Measurements from ENCODE around the gene WRNIP1. TPM values are rescaled to one million over a fixed set of nuclear protein-coding genes. Genes with fewer than 3 reads are reported as not detected.
A peak's percentile ranks its signal among the peaks of the same experiment; 100 is the strongest.

Gene WRNIP1
- total and polyA plus RNA-seq, 9 of the 15 experiments (the other 6 are each of a cell fraction or from before 2014, with no cell fraction given) = 13.2 to 63.6 (median 48.6) TPM

GRCh38 chr6:2790588-2791449 is 25.6 kb downstream of the WRNIP1 start (continued):
- 0 out of 4 replicates have a peak, but pooled peaks of 1 of the 2 experiments have one; percentile 37 for TF ChIP-seq UBTF (IDR thresholded peaks at IDR 0.05; ENCODE audit: borderline replicate concordance in 1 of 2, low read depth in 2 of 2, low read length in 2 of 2)
- TF ChIP-seq MBD1 (CRISPR knock-in tag; IDR thresholded peaks at IDR 0.05) = peak; percentile 91
- TF ChIP-seq KLF13 (tag; IDR thresholded peaks at IDR 0.05; ENCODE audit: borderline replicate concordance, low read depth) = no peak
- TF ChIP-seq ZZZ3 (IDR thresholded peaks at IDR 0.05) = no peak
- no peak for TF ChIP-seq CCAR2 (IDR thresholded peaks at IDR 0.05; ENCODE audit: low read depth, low read length)
- no peak for TF ChIP-seq ZSCAN32 (CRISPR knock-in tag; IDR thresholded peaks at IDR 0.05)
- no peak for TF ChIP-seq CREB1 (IDR thresholded peaks at IDR 0.05)
- TF ChIP-seq CREB1 (CRISPR knock-in tag; IDR thresholded peaks at IDR 0.05) = 0 out of 2 replicates have a peak, but pooled peaks have one; percentile 26
- no peak for TF ChIP-seq ILF3 (IDR thresholded peaks at IDR 0.05; ENCODE audit: borderline replicate concordance)
- TF ChIP-seq, protein P1, sequence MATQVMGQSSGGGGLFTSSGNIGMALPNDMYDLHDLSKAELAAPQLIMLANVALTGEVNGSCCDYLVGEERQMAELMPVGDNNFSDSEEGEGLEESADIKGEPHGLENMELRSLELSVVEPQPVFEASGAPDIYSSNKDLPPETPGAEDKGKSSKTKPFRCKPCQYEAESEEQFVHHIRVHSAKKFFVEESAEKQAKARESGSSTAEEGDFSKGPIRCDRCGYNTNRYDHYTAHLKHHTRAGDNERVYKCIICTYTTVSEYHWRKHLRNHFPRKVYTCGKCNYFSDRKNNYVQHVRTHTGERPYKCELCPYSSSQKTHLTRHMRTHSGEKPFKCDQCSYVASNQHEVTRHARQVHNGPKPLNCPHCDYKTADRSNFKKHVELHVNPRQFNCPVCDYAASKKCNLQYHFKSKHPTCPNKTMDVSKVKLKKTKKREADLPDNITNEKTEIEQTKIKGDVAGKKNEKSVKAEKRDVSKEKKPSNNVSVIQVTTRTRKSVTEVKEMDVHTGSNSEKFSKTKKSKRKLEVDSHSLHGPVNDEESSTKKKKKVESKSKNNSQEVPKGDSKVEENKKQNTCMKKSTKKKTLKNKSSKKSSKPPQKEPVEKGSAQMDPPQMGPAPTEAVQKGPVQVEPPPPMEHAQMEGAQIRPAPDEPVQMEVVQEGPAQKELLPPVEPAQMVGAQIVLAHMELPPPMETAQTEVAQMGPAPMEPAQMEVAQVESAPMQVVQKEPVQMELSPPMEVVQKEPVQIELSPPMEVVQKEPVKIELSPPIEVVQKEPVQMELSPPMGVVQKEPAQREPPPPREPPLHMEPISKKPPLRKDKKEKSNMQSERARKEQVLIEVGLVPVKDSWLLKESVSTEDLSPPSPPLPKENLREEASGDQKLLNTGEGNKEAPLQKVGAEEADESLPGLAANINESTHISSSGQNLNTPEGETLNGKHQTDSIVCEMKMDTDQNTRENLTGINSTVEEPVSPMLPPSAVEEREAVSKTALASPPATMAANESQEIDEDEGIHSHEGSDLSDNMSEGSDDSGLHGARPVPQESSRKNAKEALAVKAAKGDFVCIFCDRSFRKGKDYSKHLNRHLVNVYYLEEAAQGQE (IDR thresholded peaks at IDR 0.05; ENCODE audit: borderline replicate concordance) = peak; percentile 95
- TF ChIP-seq, protein P1 (CRISPR knock-in tag; IDR thresholded peaks at IDR 0.05; ENCODE audit: low read depth) = no peak
- TF ChIP-seq, protein P2, sequence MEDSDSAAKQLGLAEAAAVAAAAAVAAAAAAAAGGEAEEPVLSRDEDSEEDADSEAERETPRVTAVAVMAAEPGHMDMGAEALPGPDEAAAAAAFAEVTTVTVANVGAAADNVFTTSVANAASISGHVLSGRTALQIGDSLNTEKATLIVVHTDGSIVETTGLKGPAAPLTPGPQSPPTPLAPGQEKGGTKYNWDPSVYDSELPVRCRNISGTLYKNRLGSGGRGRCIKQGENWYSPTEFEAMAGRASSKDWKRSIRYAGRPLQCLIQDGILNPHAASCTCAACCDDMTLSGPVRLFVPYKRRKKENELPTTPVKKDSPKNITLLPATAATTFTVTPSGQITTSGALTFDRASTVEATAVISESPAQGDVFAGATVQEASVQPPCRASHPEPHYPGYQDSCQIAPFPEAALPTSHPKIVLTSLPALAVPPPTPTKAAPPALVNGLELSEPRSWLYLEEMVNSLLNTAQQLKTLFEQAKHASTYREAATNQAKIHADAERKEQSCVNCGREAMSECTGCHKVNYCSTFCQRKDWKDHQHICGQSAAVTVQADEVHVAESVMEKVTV (CRISPR knock-in tag; IDR thresholded peaks at IDR 0.05) = peak; percentile 93
